Stimulated activated CD4-positive, alpha-beta T cell treated with anti-CD3 and anti-CD28 coated beads, TNF-alpha, amount 100 ng/mL, for 24 hours (primary cell): ENCODE results near the gene PANK4.
"Not testable (repeated sequence)": the region's sequence is repeated elsewhere in the genome, so short reads cannot be mapped to it uniquely, and the experiment has no call there.

Source experiments
- DNase-seq, 3 experiments: peaks; one replicate each; pipeline ENCODE4 v3.0.0-alpha.2; 2020; ENCODE audit warnings: low read depth in 3 of 3

PANK4 gene

GRCh38 chr1:2558861-2559260 lies 32.5 kb upstream of the PANK4 start:
- DNase-seq = no peak

GRCh38 chr1:2558420-2558819 lies 32.0 kb upstream of the PANK4 start:
- DNase-seq = no peak

- DNase-seq = no peak
Measured at GRCh38 chr1:2557482-2558400, 31.3 kb upstream of the PANK4 start.

- peak in 1 of 3 experiments; percentile 46 for DNase-seq
Measured at GRCh38 chr1:2556678-2557481, 30.5 kb upstream of the PANK4 start.

GRCh38 chr1:2556277-2556677 lies 29.9 kb upstream of the PANK4 start, which contains the start of gene TNFRSF14:
Gene TNFRSF14 (plus strand): TSS chr1:2556371. CDS start chr1:2556665, 294 bp downstream.
- DNase-seq = peak; percentile 48 to 68 (median 64)

GRCh38 chr1:2555634-2556276 lies 29.4 kb upstream of the PANK4 start:
- peak; percentile 51 to 78 (median 54) for DNase-seq

- DNase-seq = peak in 2 of 3 experiments; percentile 29 to 55
Measured at GRCh38 chr1:2554621-2555387, 28.4 kb upstream of the PANK4 start.

- DNase-seq = no peak
Measured at GRCh38 chr1:2553871-2554620, 27.6 kb upstream of the PANK4 start.

- DNase-seq = not testable (repeated sequence)
Measured at GRCh38 chr1:2553076-2553475, 26.7 kb upstream of the PANK4 start.

GRCh38 chr1:2552189-2552588 lies 25.8 kb upstream of the PANK4 start:
- DNase-seq = no peak

GRCh38 chr1:2551544-2551943 lies 25.1 kb upstream of the PANK4 start:
- DNase-seq = not testable (repeated sequence)

- not testable (repeated sequence) for DNase-seq
Measured at GRCh38 chr1:2550309-2550861, 24.0 kb upstream of the PANK4 start.

- not testable (repeated sequence) for DNase-seq
Measured at GRCh38 chr1:2549367-2550029, 23.1 kb upstream of the PANK4 start.

- DNase-seq = peak; percentile 64 to 84 (median 67)
Measured at GRCh38 chr1:2548068-2548589, 21.7 kb upstream of the PANK4 start.

- DNase-seq = peak in 1 of 3 experiments; percentile 58
Measured at GRCh38 chr1:2547210-2548067, 21.0 kb upstream of the PANK4 start.

GRCh38 chr1:2546515-2547209 lies 20.3 kb upstream of the PANK4 start:
- DNase-seq = peak; percentile 58 to 89 (median 68)

- peak; percentile 67 to 84 (median 70) for DNase-seq
Measured at GRCh38 chr1:2545754-2546514, 19.5 kb upstream of the PANK4 start.
